ENCODE data around the gene NDUFAF5. TPM values are rescaled to one million over a fixed set of nuclear protein-coding genes. Genes with fewer than 3 reads are reported as not detected.

The NDUFAF5 gene
- total RNA-seq, 6 donors from 2014 or later: 12.0 to 53.4 (median 17.7) TPM

DNA sequence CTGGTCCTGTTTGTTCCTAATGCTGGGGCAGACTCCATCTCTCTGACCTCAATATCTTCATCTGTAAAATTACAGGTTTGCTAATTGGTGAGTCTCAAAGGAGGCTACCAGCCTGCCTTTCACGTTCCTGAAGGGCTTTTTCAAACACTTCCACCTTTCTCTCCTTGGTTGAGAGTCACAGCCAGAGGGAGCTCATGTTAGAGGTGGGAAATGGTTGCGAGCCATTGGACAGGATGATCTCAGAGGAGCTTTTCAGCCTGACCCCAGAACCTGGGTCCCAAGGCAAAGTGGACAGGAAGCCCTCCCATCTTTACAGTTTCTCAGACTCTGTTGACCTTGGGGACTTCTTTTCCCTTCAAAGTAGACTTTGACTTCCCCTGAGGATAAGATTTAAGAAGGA, 37.6 kb downstream of the NDUFAF5 start:
- H3K27me3 ChIP-seq: no peaks in the 10 kb centered on the region
- H3K4me1 ChIP-seq: peaks cover 0 to 5% (median 4%) of the 10 kb centered on the region in 4 donors
- no peaks in the 10 kb centered on the region for H3K9me3 ChIP-seq
- WGBS, 2 donors: 50 to 77% methylated on average over 2 of the region's 2 CpGs
- H3K27ac ChIP-seq: no peak overlapping the region
- ATAC-seq (ENCODE audit: low FRiP score in 2 of 2): no peak
- DNase-seq: no peak
- no peak for TF ChIP-seq POLR2A (IDR thresholded peaks at IDR 0.05)
- no peak for TF ChIP-seq POLR2AphosphoS5 (IDR thresholded peaks at IDR 0.05)
- no peak for TF ChIP-seq EP300 (IDR thresholded peaks at IDR 0.05)
- TF ChIP-seq, protein P1, sequence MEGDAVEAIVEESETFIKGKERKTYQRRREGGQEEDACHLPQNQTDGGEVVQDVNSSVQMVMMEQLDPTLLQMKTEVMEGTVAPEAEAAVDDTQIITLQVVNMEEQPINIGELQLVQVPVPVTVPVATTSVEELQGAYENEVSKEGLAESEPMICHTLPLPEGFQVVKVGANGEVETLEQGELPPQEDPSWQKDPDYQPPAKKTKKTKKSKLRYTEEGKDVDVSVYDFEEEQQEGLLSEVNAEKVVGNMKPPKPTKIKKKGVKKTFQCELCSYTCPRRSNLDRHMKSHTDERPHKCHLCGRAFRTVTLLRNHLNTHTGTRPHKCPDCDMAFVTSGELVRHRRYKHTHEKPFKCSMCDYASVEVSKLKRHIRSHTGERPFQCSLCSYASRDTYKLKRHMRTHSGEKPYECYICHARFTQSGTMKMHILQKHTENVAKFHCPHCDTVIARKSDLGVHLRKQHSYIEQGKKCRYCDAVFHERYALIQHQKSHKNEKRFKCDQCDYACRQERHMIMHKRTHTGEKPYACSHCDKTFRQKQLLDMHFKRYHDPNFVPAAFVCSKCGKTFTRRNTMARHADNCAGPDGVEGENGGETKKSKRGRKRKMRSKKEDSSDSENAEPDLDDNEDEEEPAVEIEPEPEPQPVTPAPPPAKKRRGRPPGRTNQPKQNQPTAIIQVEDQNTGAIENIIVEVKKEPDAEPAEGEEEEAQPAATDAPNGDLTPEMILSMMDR (IDR thresholded peaks at IDR 0.05): no peak
- H3K4me3 ChIP-seq: no peak overlapping the region
- peaks cover 0 to 13% (median 7%) of the 10 kb centered on the region in 4 donors for H3K36me3 ChIP-seq

DNA sequence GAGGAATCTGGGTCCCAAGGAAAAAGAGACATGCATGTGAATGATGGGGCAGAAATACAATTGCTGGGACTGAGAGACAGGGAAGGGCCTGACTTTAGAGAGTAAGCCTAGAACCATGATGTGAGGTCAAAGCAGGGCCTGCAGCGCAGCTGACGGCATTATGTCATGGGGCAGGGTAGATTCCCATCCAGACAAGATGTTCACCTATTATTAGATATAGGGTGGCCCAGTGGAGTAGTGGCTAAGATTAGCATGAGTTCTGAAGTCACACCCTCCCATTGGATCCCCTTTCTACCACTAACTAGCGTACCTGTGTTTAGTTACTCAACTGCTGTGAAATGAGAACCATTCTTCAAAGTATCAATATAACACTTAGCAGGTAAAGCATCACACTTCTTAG, 39.6 kb downstream of the NDUFAF5 start:
- H3K4me3 ChIP-seq: no peak overlapping the region
- no peaks in the 10 kb centered on the region for H3K9me3 ChIP-seq
- TF ChIP-seq EP300 (IDR thresholded peaks at IDR 0.05) (no peak), POLR2A (IDR thresholded peaks at IDR 0.05) (no peak), POLR2AphosphoS5 (IDR thresholded peaks at IDR 0.05) (no peak)
- TF ChIP-seq, protein P1 (IDR thresholded peaks at IDR 0.05): no peak
- WGBS, 2 donors: 91 to 100% methylated on average over 3 of the region's 3 CpGs
- ATAC-seq (ENCODE audit: low FRiP score in 2 of 2) (no peak), DNase-seq (no peak)
- H3K27ac ChIP-seq: no peak overlapping the region
- peaks cover 0 to 5% (median 4%) of the 10 kb centered on the region in 4 donors for H3K4me1 ChIP-seq
- H3K27me3 ChIP-seq: no peaks in the 10 kb centered on the region
- H3K36me3 ChIP-seq: no peaks in the 10 kb centered on the region

DNA sequence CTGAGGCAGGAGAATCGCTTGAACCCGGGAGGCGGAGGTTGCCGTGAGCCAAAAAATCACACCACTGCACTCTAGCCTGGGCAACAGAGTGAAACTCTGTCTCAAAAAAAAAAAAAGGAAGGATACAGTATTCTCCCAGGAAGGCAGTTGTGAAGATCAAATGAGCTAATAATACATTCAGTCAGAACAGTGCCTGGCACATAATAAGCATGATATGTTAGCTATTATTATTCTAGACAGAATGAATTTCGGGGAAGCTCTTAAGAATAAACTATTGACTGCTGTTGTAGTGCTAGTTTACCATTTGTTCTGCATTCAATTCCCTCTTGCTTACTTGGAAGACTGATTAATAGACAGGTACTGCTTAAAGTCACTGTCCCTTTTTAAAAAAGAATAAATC, 40.6 kb downstream of the NDUFAF5 start:
- Histone ChIP-seq H3K27ac (no peak overlapping the region), H3K9me3 (no peaks in the 10 kb centered on the region), H3K27me3 (no peaks in the 10 kb centered on the region), H3K4me3 (no peak overlapping the region), H3K4me1 (peaks cover 0 to 5% (median 4%) of the 10 kb centered on the region in 4 donors), H3K36me3 (no peaks in the 10 kb centered on the region)
- ATAC-seq (ENCODE audit: low FRiP score in 2 of 2) (no peak), DNase-seq (no peak)
- TF ChIP-seq, protein P1 (IDR thresholded peaks at IDR 0.05): no peak
- TF ChIP-seq POLR2A (IDR thresholded peaks at IDR 0.05) (no peak), POLR2AphosphoS5 (IDR thresholded peaks at IDR 0.05) (no peak), EP300 (IDR thresholded peaks at IDR 0.05) (no peak)
- 72 to 87% methylated on average over 4 to 5 of the region's 5 CpGs for WGBS, 2 donors

DNA sequence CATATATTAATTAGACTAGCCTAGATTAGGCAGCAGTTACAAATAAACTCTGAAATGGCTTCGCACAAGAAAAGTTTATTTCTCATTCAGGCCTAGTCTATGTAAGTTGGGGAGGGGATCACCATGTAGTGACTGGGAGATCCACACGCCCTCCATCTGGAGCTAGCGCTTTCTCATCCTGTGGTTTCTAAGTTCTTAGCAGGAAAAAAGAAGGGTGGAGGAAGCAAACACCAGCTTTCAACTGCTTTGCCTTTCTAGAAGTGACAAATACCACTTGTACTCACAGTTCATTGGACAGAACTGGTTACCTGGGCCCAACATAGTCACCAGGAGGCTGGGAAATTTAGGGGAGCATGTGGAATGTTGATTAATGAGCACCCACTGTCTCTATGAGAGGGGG, 46.6 kb downstream of the NDUFAF5 start:
- 85 to 87% methylated on average over 3 of the region's 3 CpGs for WGBS, 2 donors

DNA sequence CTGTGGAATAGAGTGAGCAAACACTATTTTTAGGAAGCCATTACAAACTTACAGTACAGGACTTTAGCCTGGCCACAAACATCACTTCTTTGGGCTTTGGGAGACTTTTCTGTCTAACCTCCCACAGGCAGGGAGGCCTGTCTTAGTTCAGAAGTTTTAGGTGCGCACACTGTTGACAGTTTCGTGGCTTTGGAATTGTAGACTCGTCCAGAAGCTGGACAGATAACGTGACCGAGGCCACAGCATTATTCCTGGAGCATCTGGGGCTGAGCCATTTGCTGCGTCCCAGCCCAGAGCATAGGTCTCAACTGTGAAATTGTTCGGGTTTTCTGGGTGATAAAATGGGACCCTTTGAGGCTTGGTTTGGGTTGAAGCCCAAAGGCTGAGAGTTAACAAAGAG, 53.8 kb downstream of the NDUFAF5 start:
- Histone ChIP-seq H3K9me3 (no peaks in the 10 kb centered on the region), H3K27me3 (no peaks in the 10 kb centered on the region), H3K27ac (no peak overlapping the region), H3K36me3 (no peaks in the 10 kb centered on the region), H3K4me3 (no peak overlapping the region), H3K4me1 (no peaks in the 10 kb centered on the region)
- DNase-seq: no peak
- no peak for TF ChIP-seq EP300 (IDR thresholded peaks at IDR 0.05)
- TF ChIP-seq POLR2A (IDR thresholded peaks at IDR 0.05): no peak
- TF ChIP-seq, protein P1 (IDR thresholded peaks at IDR 0.05): no peak
- no peak for TF ChIP-seq POLR2AphosphoS5 (IDR thresholded peaks at IDR 0.05)
- WGBS, 2 donors: 74 to 93% methylated on average over 7 of the region's 7 CpGs
- no peak for ATAC-seq (ENCODE audit: low FRiP score in 2 of 2)

More for the DNA sequence above, 46.6 kb downstream of the NDUFAF5 start:
- H3K9me3 ChIP-seq: no peaks in the 10 kb centered on the region
- no peak for DNase-seq
- H3K27ac ChIP-seq: no peak overlapping the region
- H3K27me3 ChIP-seq: no peaks in the 10 kb centered on the region
- TF ChIP-seq POLR2AphosphoS5 (IDR thresholded peaks at IDR 0.05) (no peak), EP300 (IDR thresholded peaks at IDR 0.05) (no peak), POLR2A (IDR thresholded peaks at IDR 0.05) (no peak)
- TF ChIP-seq, protein P1 (IDR thresholded peaks at IDR 0.05): no peak
- ATAC-seq (ENCODE audit: low FRiP score in 2 of 2): no peak
- H3K36me3 ChIP-seq: no peaks in the 10 kb centered on the region
- H3K4me3 ChIP-seq: no peak overlapping the region
- no peaks in the 10 kb centered on the region for H3K4me1 ChIP-seq

Measured in upper lobe of left lung (tissue), 6 donors.